H9 (cell line): ENCODE data around the gene COQ4. TPM values are rescaled to one million over a fixed set of nuclear protein-coding genes. Genes with fewer than 3 reads are reported as not detected.

ENCODE experiments used
- DNase-seq: peaks from one replicate; pipeline ENCODE4 v3.0.0-alpha.2; 2017
- H2AFZ ChIP-seq: one replicate; pipeline ENCODE4 v1.6.1; 2013; ENCODE audit warnings: mild to moderate bottlenecking, low read length, control low read depth, moderate library complexity
- H2AK5ac ChIP-seq: 2 replicates; pipeline ENCODE4 v1.6.1; 2013; ENCODE audit warnings: low read length, control low read depth, mixed read lengths; ENCODE audit not compliant: insufficient read length
- H2BK120ac ChIP-seq: one replicate; pipeline ENCODE4 v1.6.1; 2013; ENCODE audit warnings: low read depth, mild to moderate bottlenecking, low read length, control low read depth, inconsistent platforms; ENCODE audit not compliant: poor library complexity, severe bottlenecking
- H2BK12ac ChIP-seq: 2 replicates; pipeline ENCODE4 v1.6.1; 2013; ENCODE audit warnings: low read length, control low read depth, mixed read lengths, low read depth; ENCODE audit not compliant: insufficient read length
- H2BK15ac ChIP-seq: 2 replicates; pipeline ENCODE4 v1.6.1; 2013; ENCODE audit warnings: low read depth, low read length, control low read depth
- H2BK20ac ChIP-seq: one replicate; pipeline ENCODE4 v1.6.1; 2013; ENCODE audit warnings: low read depth, mild to moderate bottlenecking, low read length, control low read depth, inconsistent platforms; ENCODE audit not compliant: poor library complexity, severe bottlenecking
- H2BK5ac ChIP-seq: 2 replicates; pipeline ENCODE4 v1.6.1; 2013; ENCODE audit warnings: low read length, control low read depth, mixed read lengths; ENCODE audit not compliant: insufficient read length
- H3K14ac ChIP-seq: 2 replicates; pipeline ENCODE4 v1.6.1; 2013; ENCODE audit warnings: low read length, control low read depth; ENCODE audit not compliant: insufficient read depth
- H3K18ac ChIP-seq: 2 replicates; pipeline ENCODE4 v1.6.1; 2013; ENCODE audit warnings: low read depth, mild to moderate bottlenecking, mixed read lengths, low read length, control low read depth; ENCODE audit not compliant: insufficient read length
- H3K23ac ChIP-seq: 2 replicates; pipeline ENCODE4 v1.6.1; 2013; ENCODE audit warnings: low read length, control low read depth, mixed read lengths, low read depth; ENCODE audit not compliant: insufficient read length
- H3K23me2 ChIP-seq: 2 replicates; pipeline ENCODE4 v1.6.1; 2013; ENCODE audit warnings: low read depth, mild to moderate bottlenecking, mixed read lengths, low read length, control low read depth; ENCODE audit not compliant: insufficient read length, poor library complexity, severe bottlenecking
- H3K27ac ChIP-seq: 2 replicates; pipeline ENCODE4 v1.5.1; 2013; ENCODE audit warnings: low read length, control low read depth, mixed read lengths, low read depth; ENCODE audit not compliant: insufficient read length
- H3K27me3 ChIP-seq: 2 replicates; pipeline ENCODE4 v1.6.1; 2013; ENCODE audit warnings: low read length, control low read depth, inconsistent platforms; ENCODE audit not compliant: insufficient read depth
- H3K4ac ChIP-seq: 2 replicates; pipeline ENCODE4 v1.6.1; 2013; ENCODE audit warnings: low read depth, mild to moderate bottlenecking, control low read depth, inconsistent platforms, low read length, moderate library complexity
- H3K4me1 ChIP-seq: 2 replicates; pipeline ENCODE4 v1.6.1; 2013; ENCODE audit warnings: low read length, control low read depth, inconsistent platforms; ENCODE audit not compliant: insufficient read depth
- H3K4me2 ChIP-seq: 2 replicates; pipeline ENCODE4 v1.6.1; 2013; ENCODE audit warnings: low read length, control low read depth, mixed read lengths; ENCODE audit not compliant: insufficient read length, insufficient read depth
- H3K56ac ChIP-seq: 2 replicates; pipeline ENCODE4 v1.6.1; 2013; ENCODE audit warnings: low read depth, mild to moderate bottlenecking, mixed read lengths, low read length, control low read depth; ENCODE audit not compliant: insufficient read length
- H3K79me1 ChIP-seq: 2 replicates; pipeline ENCODE4 v1.6.1; 2013; ENCODE audit warnings: low read depth, mild to moderate bottlenecking, moderate library complexity, low read length, control low read depth, inconsistent platforms; ENCODE audit not compliant: insufficient read depth, poor library complexity, severe bottlenecking
- H3K79me2 ChIP-seq: 2 replicates; pipeline ENCODE4 v1.6.1; 2013; ENCODE audit warnings: low read length, control low read depth, inconsistent platforms; ENCODE audit not compliant: insufficient read depth
- H3K9ac ChIP-seq: 2 replicates; pipeline ENCODE4 v1.6.1; 2013; ENCODE audit warnings: low read length, control low read depth, mixed read lengths; ENCODE audit not compliant: insufficient read length; ENCODE audit errors: extremely low read depth
- H3K9me3 ChIP-seq: one replicate; pipeline ENCODE4 v1.6.1; 2013; ENCODE audit warnings: low read depth, low read length, inconsistent platforms; ENCODE audit not compliant: control insufficient read depth
- H3T11ph ChIP-seq: one replicate; pipeline ENCODE4 v1.6.1; 2013; ENCODE audit warnings: mild to moderate bottlenecking, low read length, control low read depth, inconsistent platforms
- H4K20me1 ChIP-seq: one replicate; pipeline ENCODE4 v1.6.1; 2013; ENCODE audit not compliant: control insufficient read depth, insufficient read length, insufficient read depth
- H4K5ac ChIP-seq: 2 replicates; pipeline ENCODE4 v1.6.1; 2013; ENCODE audit warnings: low read depth, mild to moderate bottlenecking, mixed read lengths, low read length, control low read depth; ENCODE audit not compliant: insufficient read length
- H4K8ac ChIP-seq: replicated peaks from 2 replicates; pipeline ENCODE4 v1.6.1; 2013; ENCODE audit warnings: low read length, control low read depth, mixed read lengths, low read depth; ENCODE audit not compliant: insufficient read length
- H4K91ac ChIP-seq: 2 replicates; pipeline ENCODE4 v1.6.1; 2013; ENCODE audit warnings: low read depth, mild to moderate bottlenecking, moderate library complexity, mixed read lengths, low read length, control low read depth; ENCODE audit not compliant: insufficient read length
- H3K27ac Mint-ChIP-seq, 3 experiments: 2 replicates in 2 of 3; 3 replicates in 1 of 3; pipeline ENCODE4 v1.8.0; 2020 to 2021; ENCODE audit warnings: mixed read lengths in 3 of 3, mild to moderate bottlenecking in 1 of 3, moderate library complexity in 1 of 3
- H3K27me3 Mint-ChIP-seq: 2 replicates; pipeline ENCODE4 v1.8.0; 2021; ENCODE audit warnings: low read depth, mild to moderate bottlenecking, moderate library complexity, mixed read lengths
- H3K36me3 Mint-ChIP-seq, 3 experiments: 2 replicates in 2 of 3; 3 replicates in 1 of 3; pipeline ENCODE4 v1.8.0; 2020 to 2021; ENCODE audit warnings: low read depth in 3 of 3, mixed read lengths in 3 of 3; ENCODE audit not compliant: insufficient read depth in 1 of 3
- H3K4me1 Mint-ChIP-seq, 2 experiments: 2 replicates each; pipeline ENCODE4 v1.8.0; 2020; ENCODE audit warnings: mixed read lengths in 2 of 2
- H3K4me3 Mint-ChIP-seq, 2 experiments: 2 replicates in 1 of 2; 3 replicates in 1 of 2; pipeline ENCODE4 v1.8.0; 2020 to 2021; ENCODE audit warnings: mild to moderate bottlenecking in 2 of 2, mixed read lengths in 2 of 2, moderate library complexity in 1 of 2
- H3K9me3 Mint-ChIP-seq, 2 experiments: 2 replicates in 1 of 2; 3 replicates in 1 of 2; pipeline ENCODE4 v1.8.0; 2020; ENCODE audit warnings: mild to moderate bottlenecking in 2 of 2, mixed read lengths in 2 of 2, moderate library complexity in 1 of 2
- WGBS: extraction: QIAGEN DNeasy Blood & Tissue Kit; methylation state at CpG from one replicate; pipeline ENCODE4 v1.1.7; 2013; ENCODE audit warnings: missing lambda C conversion rate, low lambda C conversion rate, mixed read lengths; ENCODE audit not compliant: insufficient read length; ENCODE audit errors: extremely low coverage; 5-methylcytosine and 5-hydroxymethylcytosine counted together
- total RNA-seq: library from RNA; stranded (reverse); gene quantifications from 2 replicates; pipeline ENCODE4 v1.2.1, GENCODE V29; 2021
- TF ChIP-seq, protein P1 (sequence below): fragments of 200-600 bp; sonication (generic); conservative IDR thresholded peaks from 3 replicates; pipeline ENCODE4 v1.8.0; 2021; ENCODE audit warnings: antibody characterized with exemption, mild to moderate bottlenecking

The COQ4 gene
- total RNA-seq, 1 experiment from 2014 or later, result 38.4 TPM

DNA sequence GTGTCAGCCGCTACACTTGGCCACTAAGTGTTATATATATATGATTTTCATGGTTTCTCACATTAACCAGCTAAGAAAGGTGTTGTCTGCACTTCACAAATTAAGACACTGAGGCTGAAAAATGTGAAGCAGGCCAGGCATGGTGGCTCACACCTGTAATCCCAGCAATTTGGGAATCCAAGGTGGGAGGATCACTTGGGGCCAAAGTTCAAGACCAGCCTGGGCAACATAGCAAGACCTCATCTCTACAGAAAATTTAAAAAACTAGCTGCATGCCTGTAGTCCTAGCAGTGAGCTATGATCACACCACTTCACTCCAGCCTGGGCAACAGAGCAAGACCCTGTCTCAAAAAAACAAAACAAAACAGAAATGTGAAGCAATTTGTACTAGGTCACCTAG, 1.8 kb downstream of the COQ4 start:
- no peak overlapping the region for H2BK120ac ChIP-seq
- Mint-ChIP-seq H3K4me1 (peaks cover 6 to 12% of the 10 kb centered on the region in 2 experiments), H3K27ac (no peak overlapping the region), H3K4me3 (peak overlapping the region; percentile 98 to 99; a peak in 2 of 5 replicates), H3K9me3 (no peaks in the 10 kb centered on the region; a peak in 1 of 5 replicates), H3K36me3 (peaks cover 0 to 23% (median 12%) of the 10 kb centered on the region in 3 experiments; a peak in 6 of 7 replicates), H3K27me3 (no peaks in the 10 kb centered on the region)
- no peak overlapping the region for H3T11ph ChIP-seq
- H4K20me1 ChIP-seq, result no peaks in the 10 kb centered on the region
- H3K79me2 ChIP-seq, result peaks cover 2% of the 10 kb centered on the region; the same call in 1 of the 2 replicates
- H3K4me2 ChIP-seq, result no peak overlapping the region
- H2AK5ac ChIP-seq, result no peak overlapping the region
- H3K79me1 ChIP-seq, result peaks cover 3% of the 10 kb centered on the region
- H2BK20ac ChIP-seq, result no peak overlapping the region
- H3K23me2 ChIP-seq, result peaks cover 7% of the 10 kb centered on the region
- H3K9me3 ChIP-seq, result no peaks in the 10 kb centered on the region
- H2BK12ac ChIP-seq, result no peak overlapping the region
- H2AFZ ChIP-seq, result no peak overlapping the region
- H4K8ac ChIP-seq, result no peak overlapping the region
- H3K27ac ChIP-seq, result no peak overlapping the region
- no peak overlapping the region for H4K5ac ChIP-seq
- no CpG with 5 or more reads among the region's 1 CpG for WGBS
- H4K91ac ChIP-seq, result no peak overlapping the region
- H3K4ac ChIP-seq, result no peak overlapping the region
- TF ChIP-seq, protein P1, sequence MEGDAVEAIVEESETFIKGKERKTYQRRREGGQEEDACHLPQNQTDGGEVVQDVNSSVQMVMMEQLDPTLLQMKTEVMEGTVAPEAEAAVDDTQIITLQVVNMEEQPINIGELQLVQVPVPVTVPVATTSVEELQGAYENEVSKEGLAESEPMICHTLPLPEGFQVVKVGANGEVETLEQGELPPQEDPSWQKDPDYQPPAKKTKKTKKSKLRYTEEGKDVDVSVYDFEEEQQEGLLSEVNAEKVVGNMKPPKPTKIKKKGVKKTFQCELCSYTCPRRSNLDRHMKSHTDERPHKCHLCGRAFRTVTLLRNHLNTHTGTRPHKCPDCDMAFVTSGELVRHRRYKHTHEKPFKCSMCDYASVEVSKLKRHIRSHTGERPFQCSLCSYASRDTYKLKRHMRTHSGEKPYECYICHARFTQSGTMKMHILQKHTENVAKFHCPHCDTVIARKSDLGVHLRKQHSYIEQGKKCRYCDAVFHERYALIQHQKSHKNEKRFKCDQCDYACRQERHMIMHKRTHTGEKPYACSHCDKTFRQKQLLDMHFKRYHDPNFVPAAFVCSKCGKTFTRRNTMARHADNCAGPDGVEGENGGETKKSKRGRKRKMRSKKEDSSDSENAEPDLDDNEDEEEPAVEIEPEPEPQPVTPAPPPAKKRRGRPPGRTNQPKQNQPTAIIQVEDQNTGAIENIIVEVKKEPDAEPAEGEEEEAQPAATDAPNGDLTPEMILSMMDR, result no peak
- no peak overlapping the region for H3K14ac ChIP-seq
- no peak overlapping the region for H3K23ac ChIP-seq
- H3K9ac ChIP-seq, result no peak overlapping the region
- DNase-seq, result no peak
- H3K56ac ChIP-seq, result no peak overlapping the region
- H3K4me1 ChIP-seq, result no peaks in the 10 kb centered on the region
- H2BK5ac ChIP-seq, result no peak overlapping the region
- no peaks in the 10 kb centered on the region for H3K27me3 ChIP-seq
- H2BK15ac ChIP-seq, result no peak overlapping the region
- H3K18ac ChIP-seq, result no peak overlapping the region
